ENCODE data around the gene FARS2.

- TF ChIP-seq CTCF (conservative IDR thresholded peaks at IDR 0.05; ENCODE audit: low read depth, low read length) (no peak), EZH2 (IDR thresholded peaks at IDR 0.05; ENCODE audit: borderline replicate concordance, low read depth, low read length, poor library complexity, severe bottlenecking) (no peak)
These were observed 503.9 kb downstream of the FARS2 start for GRCh38 chr6:5765141-5765760.

Data from A673 (cell line).